Measurements from ENCODE around the gene TACR1.
"Not testable (repeated sequence)": the region's sequence is repeated elsewhere in the genome, so short reads cannot be mapped to it uniquely, and the experiment has no call there.

The TACR1 gene

GRCh38 chr2:75147884-75148283, 51.4 kb downstream of the TACR1 start:
- not testable (repeated sequence) for DNase-seq (ENCODE audit: low read depth in 2 of 2, low spot score in 1 of 2)

- DNase-seq (ENCODE audit: low read depth in 2 of 2, low spot score in 1 of 2), result no peak
Measured at GRCh38 chr2:75146606-75147332, 52.6 kb downstream of the TACR1 start.

- DNase-seq (ENCODE audit: low read depth in 2 of 2, low spot score in 1 of 2), result not testable (repeated sequence)
Measured at GRCh38 chr2:75146221-75146605, 53.1 kb downstream of the TACR1 start.

GRCh38 chr2:75142081-75142480, 57.2 kb downstream of the TACR1 start:
- no peak for DNase-seq (ENCODE audit: low read depth in 2 of 2, low spot score in 1 of 2)

GRCh38 chr2:75140288-75140687, 59.0 kb downstream of the TACR1 start:
- DNase-seq (ENCODE audit: low read depth in 2 of 2, low spot score in 1 of 2), result no peak

- DNase-seq (ENCODE audit: low read depth in 2 of 2, low spot score in 1 of 2), result no peak
Measured at GRCh38 chr2:75139171-75139570, 60.1 kb downstream of the TACR1 start.

GRCh38 chr2:75138528-75138927, 60.8 kb downstream of the TACR1 start:
- DNase-seq (ENCODE audit: low read depth in 2 of 2, low spot score in 1 of 2), result no peak

- DNase-seq (ENCODE audit: low read depth in 2 of 2, low spot score in 1 of 2), result no peak
Measured at GRCh38 chr2:75135776-75136400, 63.4 kb downstream of the TACR1 start.

GRCh38 chr2:75134860-75135259, 64.5 kb downstream of the TACR1 start:
- no peak for DNase-seq (ENCODE audit: low read depth in 2 of 2, low spot score in 1 of 2)

- no peak for DNase-seq (ENCODE audit: low read depth in 2 of 2, low spot score in 1 of 2)
Measured at GRCh38 chr2:75133621-75134570, 65.4 kb downstream of the TACR1 start.

- no peak for DNase-seq (ENCODE audit: low read depth in 2 of 2, low spot score in 1 of 2)
Measured at GRCh38 chr2:75130171-75130570, 69.1 kb downstream of the TACR1 start.

GRCh38 chr2:75123876-75124275, 75.4 kb downstream of the TACR1 start:
- no peak for DNase-seq (ENCODE audit: low read depth in 2 of 2, low spot score in 1 of 2)

GRCh38 chr2:75113231-75113869, 86.0 kb downstream of the TACR1 start:
- DNase-seq (ENCODE audit: low read depth in 2 of 2, low spot score in 1 of 2), result no peak

GRCh38 chr2:75108937-75109482, 90.3 kb downstream of the TACR1 start:
- no peak for DNase-seq (ENCODE audit: low read depth in 2 of 2, low spot score in 1 of 2)

- no peak for DNase-seq (ENCODE audit: low read depth in 2 of 2, low spot score in 1 of 2)
Measured at GRCh38 chr2:75102011-75102410, 97.3 kb downstream of the TACR1 start.

GRCh38 chr2:75100801-75101151, 98.5 kb downstream of the TACR1 start:
- no peak for DNase-seq (ENCODE audit: low read depth in 2 of 2, low spot score in 1 of 2)

- no peak for DNase-seq (ENCODE audit: low read depth in 2 of 2, low spot score in 1 of 2)
Measured at GRCh38 chr2:75100011-75100800, 99.1 kb downstream of the TACR1 start.

GRCh38 chr2:75099521-75099922, 99.8 kb downstream of the TACR1 start:
- no peak for DNase-seq (ENCODE audit: low read depth in 2 of 2, low spot score in 1 of 2)

- DNase-seq (ENCODE audit: low read depth in 2 of 2, low spot score in 1 of 2), result no peak
Measured at GRCh38 chr2:75098856-75099255, 100.5 kb downstream of the TACR1 start.

- DNase-seq (ENCODE audit: low read depth in 2 of 2, low spot score in 1 of 2), result no peak
Measured at GRCh38 chr2:75097831-75098230, 101.5 kb downstream of the TACR1 start.

Measured in stimulated activated CD8-positive, alpha-beta memory T cell treated with anti-CD3 and anti-CD28 coated beads, Interleukin-4, amount 100 ng/mL, for 1 hour (primary cell).